Measurements from ENCODE around the gene GLIS2.

Gene GLIS2

GRCh38 chr16:4354512-4355409, 38.9 kb downstream of the GLIS2 start:
- DNase-seq, result no peak

- no peak for DNase-seq
Observed at GRCh38 chr16:4356820-4357219, 41.0 kb downstream of the GLIS2 start.

- DNase-seq, result no peak
Observed at GRCh38 chr16:4358236-4358635, 42.4 kb downstream of the GLIS2 start.

GRCh38 chr16:4358831-4359561, 43.1 kb downstream of the GLIS2 start:
- no peak for DNase-seq

- no peak for DNase-seq
Observed at GRCh38 chr16:4359914-4360313, 44.0 kb downstream of the GLIS2 start.

GRCh38 chr16:4360538-4361021, 44.7 kb downstream of the GLIS2 start:
- DNase-seq, result no peak

GRCh38 chr16:4361033-4361943, 45.4 kb downstream of the GLIS2 start:
- no peak for DNase-seq

- DNase-seq, result no peak
Observed at GRCh38 chr16:4361944-4362311, 46.1 kb downstream of the GLIS2 start.

- no peak for DNase-seq
Observed at GRCh38 chr16:4362476-4363135, 46.7 kb downstream of the GLIS2 start.

GRCh38 chr16:4364196-4365013, 48.5 kb downstream of the GLIS2 start:
- DNase-seq, result no peak

GRCh38 chr16:4365014-4365406, 49.1 kb downstream of the GLIS2 start:
- DNase-seq, result no peak

- DNase-seq, result no peak
Observed at GRCh38 chr16:4365615-4366014, 49.7 kb downstream of the GLIS2 start.

- no peak for DNase-seq
Observed at GRCh38 chr16:4366016-4366415, 50.1 kb downstream of the GLIS2 start.

- DNase-seq, result no peak
Observed at GRCh38 chr16:4367393-4367856, 51.6 kb downstream of the GLIS2 start.

- DNase-seq, result no peak
Observed at GRCh38 chr16:4369007-4369733, 53.3 kb downstream of the GLIS2 start.

GRCh38 chr16:4370151-4370550, 54.3 kb downstream of the GLIS2 start:
- DNase-seq, result no peak

GRCh38 chr16:4370570-4371356, 54.9 kb downstream of the GLIS2 start:
- no peak for DNase-seq

GRCh38 chr16:4371357-4372000, 55.6 kb downstream of the GLIS2 start, which contains the start of gene VASN:
Gene VASN (plus strand): TSS chr16:4371848. CDS start chr16:4380878, 9,030 bp downstream.
- DNase-seq, result no peak

GRCh38 chr16:4372001-4372577, 56.2 kb downstream of the GLIS2 start:
- DNase-seq, result no peak

Data from NCI-H510A (cell line).